ENCODE data around the gene CD164.
"Not testable (repeated sequence)": the region's sequence is repeated elsewhere in the genome, so short reads cannot be mapped to it uniquely, and the experiment has no call there.

CD164 gene

DNA sequence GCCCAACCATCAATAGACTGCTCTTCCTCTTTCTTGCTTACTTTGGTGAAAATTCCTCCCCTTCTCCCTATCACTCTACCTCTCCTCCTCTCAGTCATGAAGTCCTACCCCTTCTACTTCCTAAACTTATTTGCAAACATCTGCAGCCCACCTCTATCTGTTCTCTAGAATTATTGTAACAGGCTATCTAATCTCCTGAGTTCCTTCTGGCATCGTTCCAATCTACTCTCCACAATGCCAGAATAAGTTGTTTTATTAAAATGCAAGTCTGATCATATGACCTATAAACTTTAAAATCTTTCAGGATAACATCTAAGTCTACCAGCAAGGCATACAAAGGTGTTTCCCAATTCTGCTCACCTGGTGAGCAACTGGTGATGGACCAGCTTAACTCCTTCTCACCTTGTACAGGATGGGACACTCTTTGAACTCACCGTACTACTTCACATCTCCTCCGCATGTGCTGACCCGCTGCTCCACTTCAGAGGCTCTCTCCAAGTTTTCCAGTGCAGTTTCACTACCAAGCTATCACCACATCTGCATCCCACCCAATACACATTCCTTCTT, 7.9 kb downstream of the CD164 start:
- no peak for DNase-seq

DNA sequence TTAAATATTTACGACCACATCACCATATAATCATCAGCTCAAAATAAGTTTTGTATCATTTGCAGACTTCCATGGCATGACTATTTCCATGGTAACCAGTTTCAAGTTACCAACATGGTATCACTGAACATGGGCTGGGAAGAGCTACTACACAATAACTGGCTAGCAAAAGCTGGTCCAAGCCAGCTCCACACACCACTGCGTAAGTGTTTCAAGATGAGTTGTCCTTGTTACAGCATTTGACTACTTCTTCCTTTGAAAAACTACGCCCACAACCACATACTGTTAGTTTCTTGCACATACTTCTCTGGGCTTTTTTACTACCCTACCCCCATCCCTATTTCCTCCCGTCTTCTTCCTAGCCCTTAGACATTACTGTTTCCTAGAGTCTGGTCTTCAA, 8.5 kb downstream of the CD164 start:
- DNase-seq = peak in 1 of 2 donors; percentile 14

DNA sequence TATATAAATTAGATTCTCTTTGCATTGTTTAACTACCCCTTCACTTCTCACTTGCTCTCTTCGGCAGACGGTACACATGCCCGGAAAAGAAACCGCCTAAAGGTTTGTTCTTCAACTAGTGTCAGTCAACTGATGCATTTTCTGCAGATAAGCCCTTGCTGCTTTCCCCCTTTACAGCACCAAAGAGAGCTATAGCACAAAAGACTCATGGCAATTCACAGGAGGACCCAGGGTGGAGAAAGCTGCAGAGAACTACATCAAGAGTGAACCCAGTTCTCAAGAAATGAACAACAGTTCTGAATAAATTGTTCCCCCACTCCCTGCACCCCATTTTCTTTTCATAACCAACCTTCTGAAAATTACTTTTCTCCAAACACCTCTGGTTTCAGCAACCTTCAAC, 8.9 kb downstream of the CD164 start:
- DNase-seq = no peak

DNA sequence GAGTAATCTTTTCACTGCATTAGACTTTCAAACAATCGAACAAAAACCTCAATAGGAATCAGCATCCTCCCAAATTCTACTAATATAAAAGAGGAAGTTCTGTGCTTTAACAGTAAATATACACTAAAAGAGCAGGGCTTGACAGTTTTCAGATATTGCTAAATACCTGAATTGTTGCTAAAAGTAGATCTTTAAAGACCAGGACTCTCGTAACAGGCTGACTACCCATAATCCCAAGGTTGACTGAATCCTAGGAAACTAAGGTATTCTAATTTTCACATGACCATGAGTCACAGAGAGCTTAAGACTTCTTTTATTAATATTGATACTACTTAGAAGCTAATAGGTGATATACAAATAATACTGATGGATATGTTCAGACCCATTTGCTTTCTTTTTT, 10.1 kb downstream of the CD164 start:
- DNase-seq = no peak

DNA sequence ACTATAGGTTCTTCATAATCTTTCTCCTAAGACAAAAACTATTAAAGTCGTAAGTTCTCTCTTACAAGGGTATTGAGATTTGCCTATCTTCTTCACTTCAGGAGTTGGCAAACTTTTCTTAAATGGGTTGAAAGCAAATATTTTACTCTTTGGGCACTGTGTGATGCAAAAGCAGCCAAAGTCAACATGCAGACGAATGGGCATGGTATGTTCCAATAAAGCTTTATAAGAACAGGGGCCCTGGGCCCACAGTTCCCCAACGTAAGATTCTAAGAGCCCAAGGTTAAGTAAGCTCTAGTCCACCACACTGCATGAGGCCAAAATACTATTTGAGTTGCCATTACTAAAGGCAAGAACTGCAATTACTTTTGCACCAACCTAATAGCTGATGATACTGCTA, 11.5 kb downstream of the CD164 start:
- DNase-seq = no peak

DNA sequence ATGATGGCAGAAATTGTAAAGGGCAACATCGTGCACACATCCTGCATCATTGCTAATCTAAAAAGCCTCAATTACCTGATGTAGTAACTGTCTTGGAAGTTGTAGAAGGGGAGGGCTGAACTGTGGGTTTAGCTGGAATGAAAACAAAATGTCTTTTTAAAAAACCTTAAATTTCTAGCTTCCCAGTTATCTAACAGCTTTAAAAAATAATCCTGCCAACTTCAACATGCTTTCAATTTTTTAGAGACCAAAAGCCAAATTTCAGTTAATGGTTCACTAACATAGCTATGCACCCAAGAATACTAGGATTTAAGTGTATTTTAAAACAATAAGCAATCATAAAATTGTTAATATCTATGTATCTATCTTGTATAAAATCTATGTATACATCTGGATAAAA, 11.9 kb downstream of the CD164 start:
- DNase-seq = no peak

DNA sequence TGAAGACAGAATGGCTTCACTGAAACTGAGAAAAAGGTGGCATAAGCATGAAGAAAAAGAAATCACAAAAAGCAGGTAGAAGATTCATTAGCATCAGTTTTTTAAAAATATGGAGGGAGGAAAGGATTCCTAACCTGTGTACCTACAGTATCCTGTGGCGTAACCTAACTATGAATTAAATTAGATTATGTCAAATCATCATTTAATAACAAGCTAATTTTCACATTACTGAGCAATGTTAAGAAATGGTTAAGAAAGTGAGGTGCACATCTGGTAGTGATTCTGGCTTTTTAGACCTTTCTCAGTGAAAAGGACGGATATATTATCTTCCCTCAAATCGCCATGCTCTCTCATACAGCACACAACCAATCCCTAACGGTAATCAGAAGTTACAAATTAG, 12.5 kb downstream of the CD164 start:
- DNase-seq = no peak

DNA sequence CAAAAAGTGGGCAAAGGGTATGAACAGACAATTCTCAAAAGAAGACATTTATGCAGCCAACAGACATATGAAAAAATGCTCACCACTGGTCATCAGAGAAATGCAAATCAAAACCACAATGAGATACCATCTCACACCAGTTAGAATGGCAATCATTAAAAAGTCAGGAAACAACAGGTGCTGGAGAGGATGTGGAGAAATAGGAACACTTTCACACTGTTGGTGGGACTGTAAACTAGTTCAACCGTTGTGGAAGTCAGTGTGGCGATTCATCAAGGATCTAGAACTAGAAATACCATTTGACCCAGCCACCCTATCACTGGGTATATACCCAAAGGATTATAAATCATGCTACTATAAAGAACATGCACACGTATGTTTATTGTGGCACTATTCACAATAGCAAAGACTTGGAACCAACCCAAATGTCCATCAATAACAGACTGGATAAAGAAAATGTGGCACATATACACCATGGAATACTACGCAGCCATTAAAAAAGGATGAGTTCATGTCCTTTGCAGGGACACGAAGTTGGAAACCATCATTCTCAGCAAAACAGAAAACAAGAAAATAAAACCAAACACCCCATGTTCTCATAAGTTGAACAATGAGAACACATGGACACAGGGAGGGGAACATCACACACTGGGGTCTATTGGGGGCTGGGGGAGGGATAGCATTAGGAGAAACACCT, 17.7 kb downstream of the CD164 start:
- not testable (repeated sequence) for DNase-seq

DNA sequence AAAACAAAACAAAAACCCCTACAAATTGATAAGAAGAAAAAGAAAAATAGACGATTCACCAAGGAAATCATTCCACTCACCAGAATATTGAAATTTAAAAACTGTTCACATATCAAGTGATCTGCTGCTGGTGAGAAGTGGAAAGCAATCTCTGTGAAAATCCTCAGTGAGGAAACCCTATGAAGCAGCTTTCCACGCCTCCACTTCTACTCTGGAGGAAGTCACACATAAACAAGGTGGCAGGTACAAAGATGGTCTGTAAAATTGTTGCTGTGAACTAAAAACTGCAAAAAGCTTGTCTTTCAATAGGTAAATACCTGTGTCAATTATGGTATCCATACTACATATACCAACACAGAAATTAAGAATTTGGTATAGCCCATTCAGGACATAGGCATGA, 18.5 kb downstream of the CD164 start:
- DNase-seq = no peak

DNA sequence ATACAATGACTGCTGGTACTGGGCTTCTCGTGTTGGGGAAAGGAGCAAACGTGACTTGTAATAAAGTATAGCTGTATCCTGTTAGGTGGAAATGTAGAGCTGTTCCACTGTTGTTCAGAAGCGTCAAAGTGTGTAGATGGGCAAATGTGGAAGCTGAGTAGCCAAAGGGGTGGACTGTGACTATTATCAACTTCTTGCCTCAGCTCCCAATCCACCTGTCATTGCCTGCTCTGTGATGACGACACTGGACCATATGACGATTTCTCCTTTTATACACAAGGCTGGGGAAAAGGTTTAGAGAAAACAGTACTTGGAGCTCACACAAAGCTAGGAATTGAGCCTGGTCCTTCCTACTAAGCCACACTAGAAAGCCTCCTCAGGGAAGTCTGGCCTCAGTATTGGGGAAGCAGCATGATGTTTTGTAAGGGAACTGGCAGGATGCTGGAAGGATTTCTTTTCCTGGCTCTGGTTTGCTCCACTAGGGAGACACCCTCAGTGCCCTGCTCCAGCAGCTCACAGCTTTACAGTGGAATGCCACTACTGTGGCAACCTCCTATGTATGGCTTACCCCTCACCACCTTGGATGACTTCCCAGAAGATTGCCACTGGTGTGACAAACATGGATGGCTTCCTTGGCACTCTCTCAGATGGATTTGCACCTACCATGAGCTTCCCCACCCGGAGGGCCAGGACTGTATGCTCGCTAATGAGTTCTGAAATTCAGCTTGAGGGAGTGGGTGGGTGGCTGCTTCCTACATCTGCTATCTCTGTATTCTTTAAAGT, 20.0 kb downstream of the CD164 start:
- DNase-seq = no peak

DNA sequence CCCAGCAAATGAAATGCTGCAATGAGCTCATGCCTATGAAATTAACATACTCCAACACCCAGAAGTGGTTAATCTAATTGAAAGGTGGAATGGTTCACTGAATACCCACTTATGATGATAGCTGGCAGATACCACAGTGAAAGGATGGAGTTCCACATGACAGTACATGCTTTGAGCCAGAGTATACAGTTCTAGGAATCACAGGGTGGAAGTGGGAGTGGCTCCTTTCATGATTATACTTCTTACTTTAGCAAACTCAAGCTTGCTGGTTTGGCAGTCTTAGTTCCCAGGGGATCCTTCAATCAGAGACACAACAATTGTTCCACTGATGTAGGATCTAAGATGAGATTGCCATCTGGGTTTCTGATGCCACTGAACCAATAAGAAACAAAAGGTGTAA, 21.5 kb downstream of the CD164 start:
- no peak for DNase-seq

DNA sequence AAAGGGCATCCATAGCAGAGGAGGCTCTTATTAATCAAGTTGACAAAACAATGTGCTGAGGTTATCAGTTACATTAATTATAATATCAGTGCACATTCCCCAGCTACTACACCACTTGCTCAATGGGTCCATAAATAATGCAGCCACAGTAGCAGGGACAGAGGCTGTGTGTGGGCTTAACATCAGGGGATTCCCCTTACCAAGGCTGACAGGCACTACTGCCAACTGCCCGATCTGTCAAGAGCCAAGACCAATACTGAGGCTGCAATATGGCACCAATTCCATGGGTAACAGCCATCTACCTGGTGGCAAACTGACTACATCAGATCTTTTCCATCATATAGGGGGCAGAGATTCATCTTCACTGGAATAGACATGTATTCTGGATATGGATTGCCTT, 22.0 kb downstream of the CD164 start:
- DNase-seq = no peak

DNA sequence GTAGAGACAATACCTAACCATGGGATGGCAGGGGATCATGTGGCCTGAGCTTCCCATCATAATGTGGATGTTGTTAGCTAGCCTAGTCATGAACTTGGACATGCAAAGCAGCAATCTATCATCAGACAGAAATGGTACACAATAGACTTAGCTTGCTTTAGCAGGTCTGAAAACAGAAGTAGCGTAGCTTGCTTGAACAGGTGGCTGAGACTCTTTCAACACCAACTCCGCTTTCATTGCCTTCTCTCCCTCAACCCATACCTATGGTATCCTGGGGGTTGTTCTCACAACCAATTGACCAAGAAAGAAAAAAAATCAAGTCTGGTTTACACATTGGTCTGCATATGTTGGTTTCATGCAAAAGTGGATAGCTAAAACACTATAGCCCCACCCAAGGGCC, 23.0 kb downstream of the CD164 start:
- no peak for DNase-seq

DNA sequence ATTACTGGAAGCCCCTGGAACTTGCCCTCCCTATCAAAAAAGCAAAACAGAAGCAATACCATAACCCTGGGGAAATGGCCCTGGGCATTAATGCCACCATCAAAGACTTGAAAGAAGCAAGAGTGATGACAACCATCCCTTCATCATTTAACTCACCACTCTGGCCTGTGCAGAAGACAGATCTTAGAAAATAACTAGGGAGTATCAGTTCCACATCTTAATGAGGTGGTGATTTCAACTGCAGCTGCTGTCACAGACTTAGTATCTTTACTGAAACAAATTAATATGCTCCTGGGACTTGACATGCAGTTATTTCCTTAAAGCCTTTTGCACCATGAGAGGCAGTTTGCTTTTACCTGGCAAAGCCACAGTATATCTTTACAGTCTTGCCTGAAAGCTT, 24.1 kb downstream of the CD164 start:
- no peak for DNase-seq

DNA sequence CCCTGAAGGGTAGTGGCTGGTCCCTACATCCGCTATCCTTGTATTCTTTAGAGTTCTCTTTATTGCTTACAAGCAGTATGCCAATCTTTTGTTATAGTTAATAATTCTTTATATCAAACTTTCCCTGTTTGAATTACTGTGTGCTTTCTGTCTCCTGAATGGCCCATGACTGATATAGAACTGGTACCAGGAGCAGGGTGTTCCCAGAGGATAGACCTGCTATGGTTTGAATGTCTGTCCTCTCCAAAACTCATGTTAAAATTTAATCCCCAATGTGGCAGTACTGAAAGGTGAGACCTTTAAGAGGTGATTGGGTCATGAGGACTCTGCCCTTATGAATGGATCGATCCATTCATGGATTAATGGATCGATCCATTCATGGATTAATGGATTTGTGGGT, 26.0 kb downstream of the CD164 start:
- DNase-seq = no peak

DNA sequence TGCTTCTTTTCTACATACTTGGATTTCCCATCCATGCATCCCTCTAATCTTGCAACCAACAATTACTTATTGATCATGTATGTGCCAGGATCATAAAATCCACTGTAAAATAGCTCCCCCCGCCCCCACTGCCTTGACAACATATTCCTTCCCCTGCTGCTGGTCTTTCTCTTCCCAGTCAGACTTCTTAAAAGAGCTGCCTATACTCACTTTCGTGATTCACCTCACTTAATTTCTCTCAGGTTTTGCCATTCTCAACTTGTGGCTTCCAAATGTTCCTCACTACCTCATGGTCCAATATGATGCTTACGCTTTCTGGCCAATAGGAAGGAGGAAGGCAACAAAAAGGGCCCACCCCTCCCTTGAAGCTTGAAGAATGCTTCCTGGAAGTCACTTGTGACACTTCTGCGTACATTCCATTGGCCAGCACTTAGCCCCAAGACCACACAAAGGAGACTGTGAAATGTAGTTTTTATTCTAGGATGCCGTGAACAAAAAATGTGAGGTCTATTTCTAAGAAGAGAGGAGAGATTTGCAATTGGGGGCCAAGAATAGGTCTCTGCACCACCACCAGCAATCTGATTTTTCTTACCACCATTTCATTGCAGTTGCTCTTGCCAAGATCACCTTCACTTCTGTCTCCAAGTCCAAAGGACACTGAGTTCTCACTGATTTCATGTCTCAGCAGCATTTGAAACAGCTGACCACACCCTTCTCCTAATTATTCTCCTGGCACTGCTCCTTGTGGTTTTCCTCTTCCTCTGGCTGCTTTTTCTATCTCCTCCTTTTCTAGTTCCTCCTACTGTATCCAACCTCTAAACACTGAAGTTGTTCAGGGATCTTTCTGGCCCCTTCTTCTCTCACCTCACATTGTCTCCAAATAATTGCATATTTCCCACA, 30.8 kb downstream of the CD164 start:
- DNase-seq = peak in 1 of 2 donors; percentile 13

DNA sequence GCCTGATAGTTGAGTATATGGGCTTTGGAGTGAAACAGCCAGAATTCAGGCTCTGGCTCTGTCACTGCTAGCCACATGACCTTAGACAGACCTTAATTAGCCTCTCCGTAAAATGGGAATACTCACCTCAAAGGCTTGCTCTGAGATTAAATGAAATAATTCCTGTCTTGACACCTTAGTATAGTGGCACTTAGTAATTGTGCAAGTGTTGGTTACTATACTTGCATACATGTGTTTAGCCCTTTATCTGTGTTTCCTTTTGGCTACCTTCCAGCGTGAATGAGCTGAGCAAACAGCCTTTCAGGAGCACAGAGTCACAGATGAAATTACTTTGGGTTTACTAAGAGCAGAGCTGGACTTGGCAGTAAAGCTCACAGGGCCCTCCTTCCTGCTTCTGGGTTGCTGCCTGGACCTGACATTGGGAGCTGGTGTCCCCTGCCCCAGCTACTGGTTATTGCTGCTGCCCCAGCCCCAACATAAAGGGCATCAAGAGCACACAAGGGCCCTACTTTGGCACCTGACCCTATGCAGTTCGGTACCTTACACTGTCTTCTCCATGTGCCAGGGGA, 32.8 kb downstream of the CD164 start:
- DNase-seq = no peak

DNA sequence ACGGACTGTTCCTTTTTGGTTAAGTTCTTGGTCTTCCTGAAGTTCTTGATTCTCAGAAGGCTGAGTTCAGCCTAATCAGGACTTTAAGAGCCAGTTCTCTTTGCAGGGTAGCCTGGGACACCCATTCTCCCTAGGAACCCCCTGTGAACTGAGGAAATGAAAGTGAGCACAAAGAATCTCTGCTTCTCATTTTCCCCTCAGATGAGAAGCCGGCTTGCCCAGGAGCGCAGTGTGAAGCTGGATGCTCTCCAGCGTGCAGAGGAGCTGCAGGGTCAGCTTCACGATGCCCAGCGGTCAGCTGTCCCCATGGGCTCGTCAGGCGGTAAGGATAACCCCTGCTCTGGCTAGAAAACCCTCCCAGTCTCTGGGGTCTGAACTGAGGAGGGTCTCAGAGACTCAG, 34.0 kb downstream of the CD164 start:
- DNase-seq = no peak

DNA sequence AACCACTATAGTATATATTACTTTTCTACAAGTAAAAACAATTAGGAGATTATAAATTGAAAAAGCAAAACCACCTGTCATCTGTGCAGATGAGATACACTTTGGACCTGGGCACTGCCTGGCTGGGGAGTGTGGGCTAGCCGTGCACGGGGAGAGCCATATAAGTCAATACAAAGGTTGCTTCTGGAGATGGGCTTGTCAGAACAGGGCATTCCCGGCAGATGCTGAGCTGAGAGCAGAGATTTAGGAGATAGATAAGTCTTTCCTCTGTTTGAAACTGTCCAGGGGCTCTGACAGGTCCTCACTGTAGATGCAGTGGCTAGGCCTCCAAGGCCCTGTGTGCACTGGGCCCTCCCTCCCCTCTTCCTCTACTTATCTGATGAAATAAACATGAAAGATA, 34.5 kb downstream of the CD164 start:
- no peak for DNase-seq

DNA sequence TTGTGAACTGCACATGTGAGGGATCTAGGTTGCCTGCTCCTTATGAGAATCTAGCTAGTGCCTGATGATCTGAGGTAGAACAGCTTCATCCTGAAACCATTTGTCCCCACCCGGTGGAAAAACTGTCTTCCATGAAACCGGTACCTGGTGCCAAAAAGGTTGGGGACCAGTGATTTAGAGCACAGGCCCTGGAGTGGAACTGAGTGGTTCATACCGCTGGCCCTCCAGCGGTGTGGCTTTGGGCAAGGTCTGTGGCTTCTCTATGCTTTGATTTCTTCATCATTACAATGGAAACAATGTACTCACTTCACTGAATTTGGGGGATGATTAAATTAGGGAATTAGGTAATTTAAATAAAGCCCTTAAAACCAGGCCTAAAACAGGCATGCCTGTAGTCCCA, 36.3 kb downstream of the CD164 start:
- DNase-seq = no peak

DNA sequence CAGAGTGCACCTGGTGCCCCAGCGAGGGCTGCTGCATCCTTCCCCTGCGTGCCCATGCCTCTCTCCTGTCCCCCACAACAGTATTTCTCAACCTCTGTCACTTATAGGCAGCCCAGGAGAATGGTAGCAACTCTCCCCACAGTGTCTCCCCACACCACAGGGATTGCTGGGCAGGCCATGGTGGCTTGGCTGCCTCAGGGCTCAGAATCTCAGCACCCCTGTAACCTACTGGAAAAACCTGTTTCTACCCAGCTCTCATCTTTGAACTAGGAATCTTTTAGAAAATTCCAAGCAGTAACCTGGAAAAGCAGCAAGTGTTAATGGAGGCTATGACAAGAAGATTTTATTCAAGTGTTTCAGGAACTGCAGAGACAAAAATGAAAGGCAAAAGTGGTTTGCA, 38.0 kb downstream of the CD164 start:
- DNase-seq = no peak

DNA sequence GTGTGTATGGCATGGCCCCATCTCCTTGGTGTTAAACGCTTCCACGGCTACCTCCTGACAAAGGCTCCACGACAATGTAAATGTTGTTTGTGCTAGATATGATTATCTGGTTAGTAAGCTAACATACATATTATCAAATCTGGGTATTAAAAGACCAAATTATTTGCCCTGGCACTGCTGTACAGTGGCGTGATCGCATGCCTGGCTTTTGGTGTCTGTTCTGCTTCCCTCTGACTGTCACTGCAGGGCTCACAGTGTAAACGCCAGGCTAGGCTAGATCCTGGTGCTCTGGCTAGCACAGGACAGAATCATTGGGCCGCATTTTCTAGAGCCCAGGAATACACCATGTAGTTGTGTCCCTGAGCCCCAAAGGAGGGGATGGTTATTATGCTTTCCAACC, 38.7 kb downstream of the CD164 start:
- no peak for DNase-seq

DNA sequence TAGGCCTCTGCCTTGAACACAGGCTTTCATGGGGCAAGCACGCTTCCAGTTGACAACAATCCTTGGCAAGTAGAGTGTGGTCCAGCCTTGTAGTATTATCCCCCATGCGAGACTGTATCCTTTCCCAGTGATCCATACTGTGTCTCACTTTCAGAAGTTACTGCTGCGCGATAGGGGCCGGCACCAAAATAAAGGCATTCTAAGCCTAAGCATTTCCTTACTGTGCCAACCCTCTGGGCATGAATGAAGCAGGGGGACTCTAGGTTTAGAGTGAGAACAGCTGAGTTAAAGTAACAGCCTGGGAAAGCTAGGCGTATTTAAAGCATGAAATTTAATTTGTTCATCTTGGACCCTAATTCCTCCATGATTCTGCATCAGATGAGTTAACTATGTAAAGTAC, 39.4 kb downstream of the CD164 start:
- DNase-seq = no peak
